ENCODE results near the gene PDGFD. TPM values are rescaled to one million over a fixed set of nuclear protein-coding genes. Genes with fewer than 3 reads are reported as not detected.

Gene PDGFD
- 1 to 10 TPM; 2.3 to 4.8 TPM for total RNA-seq
- 3.5 TPM for polyA plus RNA-seq (2013, experiment 1 of 2)
- polyA plus RNA-seq (2013, experiment 2 of 2) = 4.8 TPM
- long read RNA-seq, experiment 1, partial matches to known transcripts = 0 of 3 reads
- long read RNA-seq, experiment 1, other reads (novel, unspliced or antisense) = 2 of 3 reads
- long read RNA-seq, experiment 2, full-length matches to known transcripts = 11 of 14 reads
- long read RNA-seq, experiment 2, partial matches to known transcripts = 1 of 14 reads
- long read RNA-seq, experiment 2, other reads (novel, unspliced or antisense) = 2 of 14 reads
- long read RNA-seq, experiment 3, full-length matches to known transcripts = 51 of 54 reads
- long read RNA-seq, experiment 3, partial matches to known transcripts = 1 of 54 reads
- long read RNA-seq, experiment 3, other reads (novel, unspliced or antisense) = 2 of 54 reads
- long read RNA-seq, experiment 4 = 0 reads

GRCh38 chr11:104164028-104164520, at the start of gene PDGFD:
Gene PDGFD, minus strand, starts transcription at chr11:104164147.
- Mint-ChIP-seq H3K27me3 (ENCODE audit: insufficient read depth) (peaks cover 3% of the 10 kb centered on the region), H3K9me3 (no peaks in the 10 kb centered on the region), H3K36me3 (ENCODE audit: low read depth) (no peaks in the 10 kb centered on the region), H3K4me1 (peaks cover 18% of the 10 kb centered on the region), H3K4me3 (peak within 1 kb of the TSS; percentile 76), H3K27ac (peak within 1 kb of the TSS; percentile 79)
- WGBS, 2 experiments (ENCODE audit: insufficient coverage in 1 of 2, insufficient read length in 1 of 2) = 0 to 2% methylated on average over 12 to 37 of the region's 37 CpGs
- peak; percentile 79 for TF ChIP-seq CTCF (conservative IDR thresholded peaks at IDR 0.05)
- Histone ChIP-seq H3K9me3 (ENCODE audit: control insufficient read depth, low read length) (no peaks in the 10 kb centered on the region), H3K9ac (ENCODE audit: extremely low read depth, low read length, poor library complexity, severe bottlenecking) (peak within 1 kb of the TSS; percentile 52), H3K4me3 (ENCODE audit: low read length) (peak within 1 kb of the TSS; percentile 93), H3K36me3 (ENCODE audit: control insufficient read depth, insufficient read depth, low read length) (no peaks in the 10 kb centered on the region), H3K27me3 (ENCODE audit: control insufficient read depth, insufficient read depth, low read length, poor library complexity, severe bottlenecking) (no peaks in the 10 kb centered on the region), H3K27ac (ENCODE audit: low read depth, low read length) (no peak within 1 kb of the TSS), H3K4me1 (ENCODE audit: control insufficient read depth, insufficient read depth, low read length) (no peaks in the 10 kb centered on the region)
- peak; percentile 95 for DNase-seq

GRCh38 chr11:104206936-104207335, 43.0 kb upstream of the PDGFD start:
- H3K27ac ChIP-seq (ENCODE audit: low read depth, low read length) = no peak overlapping the region
- no peak for TF ChIP-seq CTCF (conservative IDR thresholded peaks at IDR 0.05)
- H3K4me1 Mint-ChIP-seq = no peaks in the 10 kb centered on the region
- DNase-seq = no peak
- 88 to 100% methylated on average over 4 of the region's 4 CpGs for WGBS, 2 experiments (ENCODE audit: insufficient coverage in 1 of 2, insufficient read length in 1 of 2)
- no peak overlapping the region for H3K4me3 Mint-ChIP-seq
- no peak overlapping the region for H3K27ac Mint-ChIP-seq
- H3K9me3 ChIP-seq (ENCODE audit: control insufficient read depth, low read length) = no peaks in the 10 kb centered on the region
- no peak overlapping the region for H3K9ac ChIP-seq (ENCODE audit: extremely low read depth, low read length, poor library complexity, severe bottlenecking)
- H3K4me3 ChIP-seq (ENCODE audit: low read length) = no peak overlapping the region
- no peaks in the 10 kb centered on the region for H3K9me3 Mint-ChIP-seq
- H3K36me3 Mint-ChIP-seq (ENCODE audit: low read depth) = no peaks in the 10 kb centered on the region
- H3K27me3 Mint-ChIP-seq (ENCODE audit: insufficient read depth) = no peaks in the 10 kb centered on the region
- H3K27me3 ChIP-seq (ENCODE audit: control insufficient read depth, insufficient read depth, low read length, poor library complexity, severe bottlenecking) = no peaks in the 10 kb centered on the region
- no peaks in the 10 kb centered on the region for H3K4me1 ChIP-seq (ENCODE audit: control insufficient read depth, insufficient read depth, low read length)
- H3K36me3 ChIP-seq (ENCODE audit: control insufficient read depth, insufficient read depth, low read length) = no peaks in the 10 kb centered on the region

- no peaks in the 10 kb centered on the region for H3K4me1 Mint-ChIP-seq
- Histone ChIP-seq H3K36me3 (ENCODE audit: control insufficient read depth, insufficient read depth, low read length) (no peaks in the 10 kb centered on the region), H3K9ac (ENCODE audit: extremely low read depth, low read length, poor library complexity, severe bottlenecking) (no peak overlapping the region), H3K27ac (ENCODE audit: low read depth, low read length) (no peak overlapping the region), H3K4me1 (ENCODE audit: control insufficient read depth, insufficient read depth, low read length) (no peaks in the 10 kb centered on the region), H3K9me3 (ENCODE audit: control insufficient read depth, low read length) (no peaks in the 10 kb centered on the region), H3K4me3 (ENCODE audit: low read length) (no peak overlapping the region), H3K27me3 (ENCODE audit: control insufficient read depth, insufficient read depth, low read length, poor library complexity, severe bottlenecking) (no peaks in the 10 kb centered on the region)
- H3K27me3 Mint-ChIP-seq (ENCODE audit: insufficient read depth) = no peaks in the 10 kb centered on the region
- no peak overlapping the region for H3K27ac Mint-ChIP-seq
- no peak for DNase-seq
- no peaks in the 10 kb centered on the region for H3K36me3 Mint-ChIP-seq (ENCODE audit: low read depth)
- H3K4me3 Mint-ChIP-seq = no peak overlapping the region
- TF ChIP-seq CTCF (conservative IDR thresholded peaks at IDR 0.05) = no peak
- H3K9me3 Mint-ChIP-seq = no peaks in the 10 kb centered on the region
These were observed 41.9 kb upstream of the PDGFD start for GRCh38 chr11:104205838-104206237.
